Stimulated activated naive CD8-positive, alpha-beta T cell treated with anti-CD3 and anti-CD28 coated beads, Interleukin-15, amount 100 ng/mL, for 72 hours (primary cell): ENCODE data around the gene ARGFX.
"Not testable (repeated sequence)": the region's sequence is repeated elsewhere in the genome, so short reads cannot be mapped to it uniquely, and the experiment has no call there.

Source experiments
- ATAC-seq: fragments of 150-1000 bp; cut with Tn5 transposase; 2 replicates; pipeline ENCODE4 v1.10.0; 2021; ENCODE audit warnings: mild to moderate bottlenecking, moderate library complexity
- DNase-seq, 2 donors: peaks; one replicate each; pipeline ENCODE4 v3.0.0; 2021 to 2022
- H3K27ac Mint-ChIP-seq, 2 donors: one replicate each; pipeline ENCODE4 v1.8.0; 2022; ENCODE audit warnings: mild to moderate bottlenecking in 2 of 2, mixed read lengths in 2 of 2, moderate library complexity in 2 of 2
- H3K27me3 Mint-ChIP-seq: one replicate; pipeline ENCODE4 v1.8.0; 2022; ENCODE audit warnings: mixed read lengths
- H3K4me1 Mint-ChIP-seq: one replicate; pipeline ENCODE4 v1.8.0; 2022; ENCODE audit warnings: mild to moderate bottlenecking, mixed read lengths
- H3K4me3 Mint-ChIP-seq, 2 donors: one replicate each; pipeline ENCODE4 v1.8.0; 2022; ENCODE audit warnings: mild to moderate bottlenecking in 2 of 2, mixed read lengths in 2 of 2, moderate library complexity in 1 of 2
- H3K9me3 Mint-ChIP-seq, 2 donors: one replicate each; pipeline ENCODE4 v1.8.0; 2022; ENCODE audit warnings: mixed read lengths in 2 of 2

ARGFX gene

GRCh38 chr3:121584418-121584817, 16.7 kb downstream of the ARGFX start:
- H3K9me3 Mint-ChIP-seq = no peaks in the 10 kb centered on the region
- ATAC-seq (no peak), DNase-seq (no peak)
- no peaks in the 10 kb centered on the region for H3K4me1 Mint-ChIP-seq
- H3K4me3 Mint-ChIP-seq = no peak overlapping the region
- H3K27me3 Mint-ChIP-seq = peaks cover 25% of the 10 kb centered on the region
- H3K27ac Mint-ChIP-seq = no peak overlapping the region

GRCh38 chr3:121592856-121593702, 25.3 kb downstream of the ARGFX start, which contains the start of gene FBXO40:
Gene FBXO40 (plus strand): TSS chr3:121593379. CDS start chr3:121620576, 27,197 bp downstream.
- Mint-ChIP-seq H3K27ac (no peak within 1 kb of the TSS), H3K27me3 (no peaks in the 10 kb centered on the region), H3K4me3 (no peak within 1 kb of the TSS), H3K9me3 (no peaks in the 10 kb centered on the region), H3K4me1 (no peaks in the 10 kb centered on the region)
- ATAC-seq (no peak), DNase-seq (no peak)

GRCh38 chr3:121593806-121594205, 26.1 kb downstream of the ARGFX start:
- H3K9me3 Mint-ChIP-seq, ATAC-seq, H3K4me1 Mint-ChIP-seq, DNase-seq, H3K27me3 Mint-ChIP-seq, H3K4me3 Mint-ChIP-seq, H3K27ac Mint-ChIP-seq: not testable (repeated sequence)

- Mint-ChIP-seq H3K4me1 (no peaks in the 10 kb centered on the region), H3K9me3 (no peaks in the 10 kb centered on the region), H3K4me3 (no peak overlapping the region), H3K27me3 (no peaks in the 10 kb centered on the region), H3K27ac (no peak overlapping the region)
- DNase-seq (no peak), ATAC-seq (no peak)
Observed at GRCh38 chr3:121594850-121595249, 27.1 kb downstream of the ARGFX start.

- no peak for DNase-seq
- ATAC-seq = no peak
- H3K27me3 Mint-ChIP-seq = no peaks in the 10 kb centered on the region
- no peak overlapping the region for H3K27ac Mint-ChIP-seq
- H3K9me3 Mint-ChIP-seq = no peaks in the 10 kb centered on the region
- H3K4me3 Mint-ChIP-seq = no peak overlapping the region
- no peaks in the 10 kb centered on the region for H3K4me1 Mint-ChIP-seq
Observed at GRCh38 chr3:121595765-121596406, 28.1 kb downstream of the ARGFX start.

GRCh38 chr3:121598564-121598963, 30.8 kb downstream of the ARGFX start:
- no peak for DNase-seq
- H3K4me1 Mint-ChIP-seq = no peaks in the 10 kb centered on the region
- no peak for ATAC-seq
- H3K27ac Mint-ChIP-seq = no peak overlapping the region
- H3K9me3 Mint-ChIP-seq = no peaks in the 10 kb centered on the region
- H3K4me3 Mint-ChIP-seq = no peak overlapping the region
- H3K27me3 Mint-ChIP-seq = no peaks in the 10 kb centered on the region

- H3K4me3 Mint-ChIP-seq, H3K4me1 Mint-ChIP-seq, DNase-seq, H3K9me3 Mint-ChIP-seq, ATAC-seq, H3K27me3 Mint-ChIP-seq: not testable (repeated sequence)
- H3K27ac Mint-ChIP-seq = peak overlapping the region in 1 of 2 donors; percentile 4
Observed at GRCh38 chr3:121599900-121600299, 32.2 kb downstream of the ARGFX start.

GRCh38 chr3:121601212-121601812, 33.6 kb downstream of the ARGFX start:
- ATAC-seq (no peak), DNase-seq (no peak)
- Mint-ChIP-seq H3K27ac (no peak overlapping the region), H3K27me3 (no peaks in the 10 kb centered on the region), H3K4me3 (no peak overlapping the region), H3K9me3 (no peaks in the 10 kb centered on the region), H3K4me1 (no peaks in the 10 kb centered on the region)

GRCh38 chr3:121604759-121605158, 37.0 kb downstream of the ARGFX start:
- no peak for ATAC-seq

GRCh38 chr3:121606106-121606505, 38.4 kb downstream of the ARGFX start:
- no peaks in the 10 kb centered on the region for H3K9me3 Mint-ChIP-seq
- H3K27ac Mint-ChIP-seq = no peak overlapping the region
- H3K4me1 Mint-ChIP-seq = no peaks in the 10 kb centered on the region
- no peak for ATAC-seq
- no peaks in the 10 kb centered on the region for H3K27me3 Mint-ChIP-seq
- no peak for DNase-seq
- H3K4me3 Mint-ChIP-seq = no peak overlapping the region

More at GRCh38 chr3:121604759-121605158, 37.0 kb downstream of the ARGFX start:
- no peak overlapping the region for H3K27ac Mint-ChIP-seq
- no peak overlapping the region for H3K4me3 Mint-ChIP-seq
- no peaks in the 10 kb centered on the region for H3K4me1 Mint-ChIP-seq
- no peaks in the 10 kb centered on the region for H3K9me3 Mint-ChIP-seq
- H3K27me3 Mint-ChIP-seq = no peaks in the 10 kb centered on the region
- DNase-seq = no peak
